KBM-7 (cell line): ENCODE measurements around the gene RAB19.
A peak's percentile ranks its signal among the peaks of the same experiment; 100 is the strongest.
"Not testable (repeated sequence)": the region's sequence is repeated elsewhere in the genome, so short reads cannot be mapped to it uniquely, and the experiment has no call there.

ENCODE experiments used
- DNase-seq: peaks from one replicate; pipeline ENCODE4 v3.0.0-alpha.2; 2015
- in situ Hi-C: fragments of 300-500 bp; cut with MboI; formaldehyde crosslinking; loops from 2 replicates; pipeline ENCODE4 v1.14.3; 2020; ENCODE audit warnings: low sequenced_read_pairs, low pct_unique_long_range_greater_than_20kb, mixed read lengths

The RAB19 gene

GRCh38 chr7:140397784-140398750 lies 5.8 kb upstream of the RAB19 start, which contains the start of gene SLC37A3:
Gene SLC37A3, minus strand, starts transcription at chr7:140398530. Its CDS starts 16,004 bp downstream, at chr7:140382526.
- peak; percentile 52 for DNase-seq
- in situ Hi-C loops, result no loop called here

GRCh38 chr7:140398821-140399220 lies 5.0 kb upstream of the RAB19 start:
- DNase-seq, result no peak

GRCh38 chr7:140400381-140400780 lies 3.5 kb upstream of the RAB19 start:
- DNase-seq, result no peak
- in situ Hi-C loops, result no loop called here

More at GRCh38 chr7:140398821-140399220, 5.0 kb upstream of the RAB19 start:
- in situ Hi-C loops, result no loop called here

- DNase-seq, result no peak
- in situ Hi-C loops, result no loop called here
These were observed 1.6 kb upstream of the RAB19 start for GRCh38 chr7:140402178-140402835.

- in situ Hi-C loops, result no loop called here
- DNase-seq, result no peak
These were observed 757 bp downstream of the RAB19 start for GRCh38 chr7:140404565-140405065.

- DNase-seq, result no peak
- in situ Hi-C loops, result no loop called here
These were observed 11.5 kb downstream of the RAB19 start for GRCh38 chr7:140415361-140415760.

- DNase-seq, in situ Hi-C loops: not testable (repeated sequence)
These were observed 12.0 kb downstream of the RAB19 start for GRCh38 chr7:140415816-140416215.

- in situ Hi-C loops, result no loop called here
- no peak for DNase-seq
These were observed 12.7 kb downstream of the RAB19 start for GRCh38 chr7:140416560-140416959.

- in situ Hi-C loops, result no loop called here
- no peak for DNase-seq
These were observed 13.7 kb downstream of the RAB19 start for GRCh38 chr7:140417456-140418155.

GRCh38 chr7:140418156-140418472 lies 14.3 kb downstream of the RAB19 start:
- in situ Hi-C loops, DNase-seq: not testable (repeated sequence)

GRCh38 chr7:140418653-140419052 lies 14.8 kb downstream of the RAB19 start:
- no peak for DNase-seq
- in situ Hi-C loops, result no loop called here

GRCh38 chr7:140421521-140421920 lies 17.7 kb downstream of the RAB19 start:
- in situ Hi-C loops, result no loop called here
- DNase-seq, result no peak

- in situ Hi-C loops, result no loop called here
- DNase-seq, result no peak
These were observed 19.6 kb downstream of the RAB19 start for GRCh38 chr7:140423501-140423900.

GRCh38 chr7:140425718-140426117 lies 21.9 kb downstream of the RAB19 start:
- no peak for DNase-seq
- in situ Hi-C loops, result no loop called here

- no peak for DNase-seq
- in situ Hi-C loops, result no loop called here
These were observed 22.3 kb downstream of the RAB19 start for GRCh38 chr7:140426130-140426529.

- in situ Hi-C loops, result no loop called here
- DNase-seq, result no peak
These were observed 29.5 kb downstream of the RAB19 start for GRCh38 chr7:140433396-140433795.

GRCh38 chr7:140435252-140435895 lies 31.5 kb downstream of the RAB19 start:
- in situ Hi-C loops, result no loop called here
- no peak for DNase-seq

GRCh38 chr7:140439359-140439758 lies 35.5 kb downstream of the RAB19 start:
- in situ Hi-C loops, result no loop called here

GRCh38 chr7:140440593-140440992 lies 36.7 kb downstream of the RAB19 start:
- DNase-seq, result no peak
- in situ Hi-C loops, result no loop called here

More at GRCh38 chr7:140439359-140439758, 35.5 kb downstream of the RAB19 start:
- DNase-seq, result no peak
